Uterus (tissue), 2 donors: ENCODE data around the gene PNLDC1.
"Not testable (repeated sequence)": the region's sequence is repeated elsewhere in the genome, so short reads cannot be mapped to it uniquely, and the experiment has no call there.

ENCODE experiments used
- CTCF ChIP-seq, 4 experiments: fragments of 200-600 bp in 2 of 4; fragments of 450-650 bp in 2 of 4; sonication (generic) in 2 of 4; IDR thresholded peaks; one replicate each; pipeline ENCODE4 v1.5.1; 2016 to 2019; ENCODE audit warnings: antibody characterized with exemption in 4 of 4, mild to moderate bottlenecking in 2 of 4, moderate library complexity in 1 of 4
- POLR2A ChIP-seq, 2 donors: fragments of 450-650 bp; IDR thresholded peaks; one replicate each; pipeline ENCODE4 v1.6.1; 2016; ENCODE audit warnings: antibody characterized with exemption in 2 of 2, mild to moderate bottlenecking in 1 of 2, moderate library complexity in 1 of 2

GRCh38 chr6:159794976-159795375, 5.1 kb upstream of the PNLDC1 start:
- not testable (repeated sequence) for TF ChIP-seq CTCF, POLR2A (IDR thresholded peaks at IDR 0.05)
